HTR-8/SVneo (cell line): ENCODE measurements around the gene MTX1.
A peak's percentile ranks its signal among the peaks of the same experiment; 100 is the strongest.
"Not testable (repeated sequence)": the region's sequence is repeated elsewhere in the genome, so short reads cannot be mapped to it uniquely, and the experiment has no call there.

ENCODE experiments used
- DNase-seq: peaks from one replicate; pipeline ENCODE4 v3.0.0; 2011; ENCODE audit warnings: low spot score, mixed read lengths; ENCODE audit not compliant: insufficient read length
- FAIRE-seq: peaks from 2 replicates; lab custom pipeline; 2011; peaks lifted over from hg19 to GRCh38; lab: Jason Lieb, UNC

MTX1 gene

DNA sequence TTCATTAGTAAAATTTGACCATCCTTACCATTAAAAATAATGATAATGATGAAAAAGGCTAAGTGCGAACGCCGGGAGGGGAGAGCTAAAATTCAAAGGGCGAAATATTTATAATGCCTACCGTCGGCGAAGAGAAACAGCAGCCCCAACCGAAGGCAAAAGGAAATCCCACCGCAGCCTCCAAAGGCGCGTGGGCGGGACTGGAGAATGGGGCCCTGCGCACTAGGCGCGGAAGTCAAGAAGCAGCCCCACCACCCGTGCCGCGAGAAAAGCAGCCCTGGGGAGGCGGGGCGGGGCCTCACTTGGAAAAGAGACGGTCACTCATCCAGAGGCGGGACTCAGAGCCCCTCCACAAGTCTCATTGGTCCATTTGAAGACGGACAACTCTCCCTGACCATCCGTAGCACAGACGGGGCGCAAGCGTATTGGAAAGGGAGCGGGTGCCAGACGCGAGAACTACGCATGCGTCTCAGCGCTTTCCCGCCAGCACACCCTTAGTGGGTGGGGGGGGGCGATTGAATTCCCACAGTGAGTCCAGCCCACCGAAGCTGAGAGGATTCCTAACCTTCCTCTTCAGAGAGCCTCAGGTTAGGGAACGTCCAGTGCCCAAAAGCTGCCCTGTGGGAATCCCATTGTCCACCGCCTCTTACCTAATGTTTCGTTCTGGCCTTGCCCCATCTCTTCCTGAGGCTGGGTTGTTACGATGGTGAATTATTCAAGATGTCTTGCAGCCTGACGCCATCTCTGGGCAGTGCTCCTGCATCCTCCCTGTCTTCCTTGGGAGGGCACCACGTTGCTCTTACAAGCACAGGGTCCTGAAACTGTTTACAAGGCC is 19.0 kb downstream of the MTX1 start:
- peak; percentile 98 for DNase-seq
- FAIRE-seq = no peak

DNA sequence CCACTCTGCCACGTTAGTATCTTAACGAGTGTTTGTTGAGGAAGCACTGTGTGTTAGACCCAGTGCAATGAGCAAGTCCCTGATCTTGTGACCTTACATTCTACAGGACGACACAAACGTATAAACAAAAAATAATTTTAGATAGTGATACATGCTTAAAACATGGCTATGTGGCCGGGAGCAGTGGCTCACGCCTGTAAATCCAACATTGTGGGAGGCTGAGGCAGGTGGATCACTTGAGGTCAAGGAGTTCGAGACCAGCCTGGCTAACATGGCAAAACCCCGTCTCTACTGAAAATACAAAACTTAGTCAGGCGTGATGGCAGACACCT is 19.6 kb downstream of the MTX1 start:
- DNase-seq (no peak), FAIRE-seq (no peak)

DNA sequence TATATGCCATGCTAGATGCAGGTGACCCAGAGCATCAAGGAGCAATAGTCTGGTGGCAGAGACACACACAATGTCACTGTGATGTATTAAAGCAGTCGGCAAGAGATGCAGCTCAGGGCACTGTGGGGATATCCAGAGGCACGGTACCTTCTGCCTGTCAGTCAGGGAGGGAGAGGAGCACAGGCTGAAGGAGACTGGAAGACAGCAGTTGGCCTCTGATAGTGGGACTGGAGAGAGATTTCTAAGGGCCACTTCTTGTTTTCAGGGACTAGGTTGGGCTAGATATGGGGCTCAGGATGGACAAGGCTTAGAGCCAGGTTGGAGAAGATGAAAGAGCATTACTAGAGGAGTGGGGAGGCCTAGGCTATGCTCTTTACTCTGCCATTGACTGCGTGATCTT is 22.8 kb downstream of the MTX1 start:
- DNase-seq, FAIRE-seq: not testable (repeated sequence)

DNA sequence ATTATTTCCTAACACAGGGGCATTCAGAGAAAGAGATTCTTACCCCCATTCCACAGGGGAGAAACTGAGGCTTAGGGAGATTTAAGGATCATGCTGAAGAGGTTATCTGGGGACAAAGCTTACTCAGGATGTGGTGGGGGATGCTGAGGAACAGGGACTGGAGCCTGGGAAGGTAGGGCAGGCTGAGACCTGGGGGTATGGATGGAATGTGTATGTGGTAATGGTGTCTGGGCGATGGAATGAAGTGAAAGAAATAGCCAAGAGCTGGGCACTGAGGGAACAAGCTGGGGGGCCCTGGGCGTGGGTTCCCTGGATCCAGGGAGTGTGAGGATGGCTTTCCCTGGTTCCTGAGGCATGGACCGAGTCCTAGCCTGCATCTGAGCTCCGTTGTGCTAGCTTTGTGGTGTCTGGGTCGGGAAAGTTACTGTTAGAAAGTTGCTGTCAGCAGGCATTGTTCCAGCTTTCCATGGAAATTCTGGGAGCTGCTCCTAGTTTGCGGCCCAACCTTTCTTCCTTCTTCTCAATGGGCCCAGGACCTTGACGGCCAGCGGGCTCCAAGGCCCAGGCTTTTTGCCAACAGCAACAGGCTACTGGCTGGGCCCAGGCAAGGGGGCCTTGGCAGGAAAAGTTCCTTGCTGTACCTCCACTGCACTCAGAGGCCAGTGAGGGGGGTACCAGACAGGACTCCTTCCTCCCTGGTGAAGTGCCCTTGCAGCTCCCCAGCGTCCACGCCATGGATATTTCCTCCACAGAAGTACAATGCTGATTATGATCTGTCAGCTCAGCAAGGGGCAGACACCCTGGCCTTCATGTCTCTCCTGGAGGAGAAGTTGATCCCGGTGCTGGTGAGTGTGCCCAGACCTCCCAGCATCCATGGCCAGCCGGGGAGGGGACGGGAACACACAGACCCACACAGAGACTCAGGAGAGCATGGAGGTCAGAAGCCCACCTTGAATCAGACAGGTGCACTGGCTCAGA is 23.8 kb downstream of the MTX1 start:
- DNase-seq, FAIRE-seq: not testable (repeated sequence)

DNA sequence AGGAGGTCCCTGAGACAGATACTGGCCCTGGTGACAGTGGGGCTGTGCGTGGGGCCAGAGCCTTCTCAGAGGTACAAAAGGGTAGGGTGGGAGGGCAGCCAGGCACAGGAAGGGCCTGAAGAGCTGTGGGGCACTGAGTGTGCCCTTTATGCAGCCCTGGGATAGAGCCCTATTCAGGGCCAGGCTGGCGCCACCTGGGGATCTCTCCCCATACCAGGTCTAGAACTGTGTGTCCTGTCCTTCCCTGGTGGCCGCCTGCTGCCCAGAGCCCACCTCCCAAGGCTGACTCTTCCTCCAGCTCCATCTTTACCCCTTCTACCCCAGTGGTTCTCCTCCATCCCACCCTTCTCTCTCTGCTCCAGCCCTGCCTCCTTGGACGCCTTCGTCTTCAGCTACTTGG is 25.0 kb downstream of the MTX1 start:
- FAIRE-seq, DNase-seq: not testable (repeated sequence)

DNA sequence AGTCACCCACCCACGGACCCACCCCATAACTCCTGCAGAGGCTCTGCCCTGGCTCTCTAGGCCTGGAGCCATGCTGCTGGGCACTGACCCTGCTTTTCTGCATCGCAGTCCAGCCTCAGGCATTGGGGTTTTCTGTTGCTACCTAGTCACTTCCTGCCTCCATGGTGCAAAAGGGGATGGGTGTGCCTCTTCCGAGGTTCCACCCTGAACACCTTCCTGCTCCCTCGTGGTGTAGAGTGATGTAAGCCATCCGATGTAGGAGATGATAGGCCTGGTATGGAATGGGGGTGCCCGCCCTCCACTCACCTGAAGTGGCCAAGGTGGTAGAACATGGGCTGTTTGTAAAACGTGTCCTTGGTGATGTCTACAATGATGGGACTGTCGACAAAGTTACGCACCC is 26.9 kb downstream of the MTX1 start:
- FAIRE-seq, DNase-seq: not testable (repeated sequence)

DNA sequence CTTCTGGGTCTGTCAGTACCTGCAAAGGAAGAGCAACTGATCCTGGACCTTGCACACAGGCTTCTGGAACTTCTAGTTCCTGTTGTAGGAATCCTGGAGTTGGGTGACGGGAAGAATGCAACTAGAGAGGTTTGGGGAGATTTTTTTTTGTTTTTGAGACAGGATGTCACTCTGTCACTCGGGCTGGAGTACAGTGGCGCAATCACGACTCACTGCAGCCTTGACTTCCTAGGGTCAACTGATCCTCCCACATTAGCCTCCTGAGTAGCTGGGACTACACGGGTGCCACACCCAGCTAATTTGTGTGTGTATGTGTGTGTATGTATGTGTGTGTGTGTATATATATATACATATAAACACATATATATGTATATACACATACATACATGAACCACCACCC is 28.0 kb downstream of the MTX1 start:
- FAIRE-seq = no peak
- DNase-seq = no peak

DNA sequence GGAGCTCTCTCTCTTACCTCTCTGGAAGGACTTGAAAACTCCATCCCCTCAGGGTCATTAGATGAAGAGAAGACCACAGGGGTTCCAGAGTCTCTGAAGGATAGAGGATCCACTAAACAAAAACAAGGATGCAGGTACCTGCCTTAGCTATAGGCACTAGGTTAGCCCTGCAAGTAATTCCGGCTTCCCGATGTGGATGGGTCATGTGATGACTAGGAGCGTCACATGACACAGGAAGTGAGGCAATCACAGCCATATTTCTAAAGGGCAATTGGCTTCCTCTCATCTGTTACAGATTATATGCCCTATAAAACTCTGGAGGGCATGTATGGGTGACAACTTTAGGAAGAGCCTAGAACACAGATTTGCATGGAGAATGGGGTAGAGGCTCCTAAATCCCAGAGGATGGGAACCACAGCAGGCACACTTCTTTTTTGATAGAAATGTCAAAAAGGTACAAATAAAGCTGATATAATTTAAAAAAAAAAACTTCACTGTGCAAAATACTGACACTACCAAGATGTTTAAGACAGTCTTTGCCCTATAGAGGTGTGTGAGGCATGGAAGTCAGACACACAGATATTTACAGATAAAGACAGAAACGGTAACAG is 32.7 kb downstream of the MTX1 start:
- FAIRE-seq (no peak), DNase-seq (peak; percentile 72)

DNA sequence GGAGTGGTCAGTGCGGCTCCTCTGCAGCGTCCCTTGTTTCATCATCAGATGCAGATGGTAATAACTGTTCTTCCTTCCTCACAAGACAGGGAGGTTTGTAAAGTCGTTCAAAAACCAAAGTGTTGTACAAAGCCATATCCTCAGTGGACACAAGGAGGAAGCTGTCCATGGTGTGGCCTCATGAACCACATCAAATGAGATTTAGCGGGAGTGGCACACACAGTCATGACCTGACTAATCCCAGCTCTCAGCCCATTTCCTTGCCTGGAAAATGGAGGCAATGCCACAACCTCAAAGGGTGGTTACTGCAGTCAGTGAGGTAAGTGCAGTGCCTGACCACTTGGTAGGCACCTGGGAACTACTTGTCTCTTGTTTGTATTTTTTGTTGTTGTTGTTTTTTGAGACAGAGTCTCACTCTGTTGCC is 33.4 kb downstream of the MTX1 start:
- FAIRE-seq = no peak
- no peak for DNase-seq

DNA sequence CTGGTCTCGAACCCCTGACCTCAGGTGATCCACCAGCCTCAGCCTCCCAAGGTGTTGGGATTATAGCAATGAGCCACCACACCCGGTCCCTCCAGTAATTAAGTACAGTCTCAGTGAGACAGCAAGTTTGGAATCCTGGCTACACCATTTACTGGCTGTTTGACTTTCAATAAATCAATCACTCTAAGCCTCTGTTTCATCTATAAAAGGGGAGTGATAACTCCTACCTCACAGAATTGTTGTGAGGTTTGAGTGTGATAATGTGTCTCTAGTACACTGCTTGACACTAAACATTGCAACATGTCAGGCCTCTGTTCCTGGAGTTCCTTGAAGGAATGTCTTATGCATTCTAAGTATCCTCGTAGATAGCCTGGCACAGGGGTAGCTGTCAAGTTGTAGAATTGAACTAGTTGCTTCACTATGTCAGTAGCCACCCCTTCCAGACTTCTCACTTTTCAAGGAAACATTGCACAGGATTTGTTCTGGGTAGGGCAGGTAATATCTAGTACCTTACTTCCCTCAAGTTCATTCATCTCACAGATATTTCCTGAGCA is 34.4 kb downstream of the MTX1 start:
- DNase-seq = no peak
- no peak for FAIRE-seq

DNA sequence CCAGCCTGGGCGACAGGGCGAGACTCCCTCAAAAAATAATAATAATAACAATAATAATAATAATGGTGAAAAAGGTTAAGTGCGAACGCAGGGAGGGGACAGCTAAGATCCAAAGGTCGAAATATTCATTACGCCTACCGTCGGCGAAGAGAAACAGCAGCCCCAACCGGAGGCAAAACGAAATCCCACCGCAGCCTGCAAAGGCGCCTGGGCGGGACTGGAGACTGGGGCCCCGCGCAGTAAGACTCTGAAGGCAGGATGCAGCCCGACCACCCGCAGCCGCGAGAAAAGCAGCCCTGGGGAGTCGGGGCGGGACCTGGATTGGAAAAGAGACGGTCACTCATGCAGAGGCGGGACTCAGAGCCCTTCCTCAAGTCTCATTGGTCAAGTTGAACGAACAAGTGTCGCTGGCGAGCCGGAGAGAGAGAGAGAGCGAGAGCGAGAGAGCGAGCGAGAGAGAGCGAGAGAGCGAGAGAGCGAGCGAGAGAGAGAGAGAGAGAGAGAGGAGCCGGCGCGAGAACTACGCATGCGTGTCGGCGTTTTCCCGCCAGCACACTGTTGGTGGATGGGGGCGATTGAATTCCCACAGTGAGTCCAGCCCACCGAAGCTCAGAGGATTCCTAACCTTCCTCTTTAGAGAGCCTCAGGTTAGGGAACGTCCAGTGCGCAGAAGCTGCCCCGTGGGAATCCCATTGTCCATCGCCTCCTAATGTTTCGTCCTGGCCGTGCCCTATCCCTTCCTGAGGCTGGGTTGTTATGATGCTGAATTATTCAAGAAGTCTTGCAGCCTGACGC is 36.1 kb downstream of the MTX1 start:
- peak; percentile 94 for DNase-seq
- FAIRE-seq = no peak

DNA sequence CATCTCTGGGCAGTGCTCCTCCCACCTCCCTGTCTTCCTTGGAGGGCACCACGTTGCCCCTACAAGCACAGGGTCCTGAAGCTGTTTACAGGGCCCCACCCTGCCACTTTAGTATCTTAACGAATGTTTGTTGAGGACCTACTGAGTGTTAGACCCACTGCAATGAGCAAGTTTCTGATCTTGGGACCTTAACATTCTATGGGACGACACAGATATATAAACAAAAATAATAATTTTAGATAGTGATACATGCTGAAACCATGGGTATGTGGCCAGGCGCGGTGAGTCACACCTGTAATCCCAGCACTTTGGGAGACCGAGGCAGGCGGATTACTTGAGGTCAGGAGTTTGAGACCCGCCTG is 36.6 kb downstream of the MTX1 start:
- no peak for FAIRE-seq
- no peak for DNase-seq

DNA sequence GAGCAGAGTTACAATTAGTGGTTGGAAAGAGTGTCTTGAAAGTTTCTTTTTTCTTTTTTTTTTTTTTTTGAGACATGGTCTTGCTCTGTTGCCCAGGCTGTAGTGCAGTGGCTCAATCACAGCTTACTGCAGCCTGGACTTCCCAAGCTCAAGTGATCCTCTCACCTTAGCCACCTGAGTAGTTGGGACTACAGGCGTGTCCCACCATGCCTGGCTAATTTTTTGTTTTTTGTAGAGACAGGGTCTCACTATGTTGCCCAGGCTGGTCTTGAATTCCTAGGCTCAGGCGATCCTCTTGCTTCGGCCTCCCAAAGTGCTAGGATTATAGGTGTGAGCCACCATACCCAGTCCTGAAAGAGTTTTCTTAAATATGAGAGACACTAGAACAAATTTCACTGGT is 38.3 kb downstream of the MTX1 start:
- DNase-seq, FAIRE-seq: not testable (repeated sequence)

DNA sequence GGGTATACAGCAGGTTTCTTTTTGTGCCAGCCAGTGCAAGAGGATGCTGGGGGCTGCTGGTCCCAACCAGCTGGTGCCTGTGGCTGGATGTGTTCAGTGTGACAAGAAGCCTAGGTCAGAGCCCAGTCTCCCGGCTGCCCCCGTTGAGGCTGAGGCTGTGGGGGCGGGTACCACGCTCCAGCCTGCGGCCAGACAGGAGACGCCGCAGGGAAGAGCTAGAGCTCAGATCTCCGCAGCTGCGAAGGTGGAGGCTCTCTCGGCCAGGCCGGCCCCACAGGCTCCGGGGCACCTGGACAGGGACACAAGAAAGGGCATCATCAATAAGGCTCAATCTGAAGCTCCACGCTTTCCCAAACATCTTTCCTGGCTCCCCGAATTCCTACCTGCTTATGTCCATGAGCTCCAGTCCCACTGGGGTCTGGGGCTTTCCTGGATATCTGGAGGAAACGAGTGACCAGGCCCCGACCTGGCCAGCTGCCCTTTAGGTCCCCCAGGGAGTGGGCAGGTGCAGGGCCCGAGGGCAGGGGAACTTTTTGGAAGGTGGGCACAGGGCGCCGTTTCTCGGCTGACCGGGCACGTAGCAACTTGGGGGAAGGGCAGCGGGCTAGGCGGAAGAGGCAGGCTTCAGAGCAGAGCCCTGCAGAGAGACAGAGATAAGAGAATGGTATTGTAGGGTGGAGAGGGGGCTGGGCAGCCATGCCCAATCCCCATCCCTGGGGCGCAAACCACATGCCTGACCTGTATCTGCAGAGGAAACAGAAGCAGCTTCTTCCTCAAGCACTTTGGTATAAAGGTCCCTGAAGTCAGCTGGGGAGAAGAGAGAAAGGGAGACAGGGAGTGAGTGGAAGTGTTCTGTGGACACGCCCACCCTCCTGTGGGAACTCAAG is 39.4 kb downstream of the MTX1 start:
- no peak for FAIRE-seq
- DNase-seq = no peak

DNA sequence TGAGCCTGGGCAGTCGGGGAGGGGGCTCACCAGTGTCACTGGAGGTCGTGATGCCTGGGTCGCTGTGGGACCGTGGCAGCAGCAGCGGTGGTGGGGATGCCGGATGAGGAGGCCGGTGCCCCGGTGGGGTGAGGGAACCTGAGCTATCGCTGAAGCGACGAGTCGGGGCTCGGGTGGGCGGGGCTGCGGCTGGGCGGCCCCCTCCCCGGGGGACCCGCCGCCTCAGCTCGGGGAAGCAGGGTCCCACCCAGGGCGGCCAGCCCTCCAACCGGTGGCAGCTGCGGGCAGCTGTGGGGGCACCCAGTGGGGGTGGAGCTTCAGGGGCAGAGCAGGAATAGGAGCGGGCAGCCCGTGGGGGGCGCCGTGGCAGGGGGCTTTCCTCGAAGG is 41.7 kb downstream of the MTX1 start:
- DNase-seq = no peak
- FAIRE-seq = no peak

DNA sequence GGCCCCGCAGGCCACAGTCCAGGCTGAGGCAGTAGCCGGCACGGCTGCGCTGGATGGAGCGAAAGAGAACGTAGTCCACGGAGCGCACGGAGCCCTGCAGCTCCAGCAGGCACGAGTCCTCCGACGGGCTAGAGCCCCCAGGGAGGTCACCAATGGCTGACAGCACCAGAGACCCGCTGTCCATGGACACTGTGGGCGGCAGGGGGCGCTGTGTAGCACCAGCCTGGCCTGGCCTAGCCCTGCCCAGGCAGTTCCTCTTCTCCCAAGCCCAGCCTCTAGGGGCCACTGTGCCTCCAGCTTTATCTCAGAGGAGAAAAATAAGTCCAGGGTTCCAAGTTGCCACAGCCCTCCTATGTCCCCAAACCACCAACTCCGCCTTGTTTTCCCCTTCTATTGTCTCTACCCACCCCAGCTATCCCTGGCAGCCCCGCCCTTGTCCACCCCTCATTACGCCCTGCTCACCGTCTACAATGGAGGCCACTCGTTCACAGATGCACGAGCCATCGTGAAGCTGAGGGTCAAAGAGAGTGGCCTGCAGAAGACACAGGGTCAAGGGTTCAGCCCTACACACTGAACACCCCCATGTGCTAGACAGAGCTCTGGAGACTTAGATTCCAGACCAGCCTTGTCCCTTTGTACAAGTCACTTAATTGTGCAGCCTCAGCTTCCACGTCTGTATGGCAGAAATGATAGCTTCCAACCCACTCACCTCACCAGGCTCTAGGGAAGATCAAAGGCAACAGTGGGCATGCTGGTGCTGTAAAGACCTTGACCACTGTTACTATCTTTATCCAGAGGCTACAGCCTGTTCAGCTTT is 42.3 kb downstream of the MTX1 start:
- FAIRE-seq (no peak), DNase-seq (peak; percentile 87)

DNA sequence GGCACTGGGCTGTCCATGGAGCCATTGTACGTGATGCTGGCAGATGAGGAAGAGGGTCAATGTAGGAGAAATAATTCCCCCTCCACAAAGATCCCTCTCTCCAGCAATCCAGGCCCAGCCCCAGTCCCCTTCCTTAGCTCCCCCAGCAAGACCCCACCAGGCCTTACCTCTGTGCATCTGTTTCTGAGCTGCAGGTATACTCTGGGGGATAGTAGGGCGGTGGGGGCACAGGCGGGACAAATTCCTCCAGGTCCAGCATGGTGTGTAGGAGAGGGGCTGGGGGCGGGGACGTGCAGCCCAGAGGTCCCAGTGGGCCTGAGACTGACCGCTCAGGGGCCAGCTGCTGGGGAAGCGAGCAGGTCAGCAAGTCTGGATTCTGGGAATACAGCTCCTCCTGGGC is 43.1 kb downstream of the MTX1 start:
- no peak for FAIRE-seq
- DNase-seq = no peak

DNA sequence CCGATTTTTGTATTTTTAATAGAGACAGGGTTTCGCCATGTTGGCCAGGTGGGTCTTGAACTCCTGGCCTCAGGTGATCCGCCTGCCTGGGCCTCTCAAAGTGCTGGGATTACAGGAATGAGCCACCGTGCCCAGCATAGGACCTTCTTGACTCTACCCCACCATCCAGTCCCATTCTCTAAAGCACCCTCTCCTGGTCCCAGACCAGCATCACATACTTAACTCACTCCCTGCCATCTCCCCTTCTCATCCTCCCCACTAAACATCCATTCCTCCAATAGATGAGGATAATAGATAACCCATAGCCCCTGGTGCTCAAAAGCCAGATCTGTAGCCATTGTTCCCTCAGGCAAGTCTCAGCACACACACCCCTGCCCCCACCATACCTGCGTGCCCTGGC is 44.7 kb downstream of the MTX1 start:
- DNase-seq = no peak
- FAIRE-seq = no peak
